ENCODE results near the gene HDAC4. TPM values are rescaled to one million over a fixed set of nuclear protein-coding genes. Genes with fewer than 3 reads are reported as not detected.

The HDAC4 gene
- total RNA-seq, 1 experiment from 2014 or later = 61.5 TPM

DNA sequence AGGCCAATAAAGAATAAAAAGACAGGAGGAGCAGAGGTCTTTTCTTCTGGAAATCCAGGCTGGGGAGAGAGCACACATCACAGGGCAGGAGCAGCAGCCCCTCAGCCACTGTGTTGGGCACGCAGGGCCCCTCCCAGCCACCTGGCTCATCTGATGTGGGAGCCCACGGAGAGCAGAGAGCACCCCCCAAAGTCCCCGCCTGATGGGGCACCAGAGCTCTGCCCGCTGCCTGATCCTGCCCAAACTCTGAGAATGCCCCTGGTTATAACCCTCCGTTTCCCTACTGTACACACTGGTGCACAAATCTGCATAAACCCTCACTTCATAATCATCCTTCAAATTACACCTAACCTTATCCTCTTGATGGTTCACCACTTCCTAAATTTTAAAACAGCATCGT is 111.3 kb downstream of the HDAC4 start:
- DNase-seq = no peak
- H3K9me3 ChIP-seq (ENCODE audit: insufficient read depth, low read depth) = no peaks in the 10 kb centered on the region
- H3K27ac ChIP-seq = no peak overlapping the region
- intact Hi-C loops (cut with micrococcal nuclease; ENCODE audit: unreplicated experiment) = no loop called here
- no peak overlapping the region for H3K4me3 ChIP-seq
- no peak overlapping the region for H3K4me2 ChIP-seq
- H4K20me1 ChIP-seq (ENCODE audit: insufficient read depth) = peaks cover 3% of the 10 kb centered on the region; the same call in 1 of the 2 replicates
- ChIA-PET POLR2A (ENCODE audit: unreplicated experiment) (no interaction called here), CTCF (no interaction called here)
- H3K79me2 ChIP-seq (ENCODE audit: low read depth) = no peaks in the 10 kb centered on the region
- TF ChIP-seq, protein P1, sequence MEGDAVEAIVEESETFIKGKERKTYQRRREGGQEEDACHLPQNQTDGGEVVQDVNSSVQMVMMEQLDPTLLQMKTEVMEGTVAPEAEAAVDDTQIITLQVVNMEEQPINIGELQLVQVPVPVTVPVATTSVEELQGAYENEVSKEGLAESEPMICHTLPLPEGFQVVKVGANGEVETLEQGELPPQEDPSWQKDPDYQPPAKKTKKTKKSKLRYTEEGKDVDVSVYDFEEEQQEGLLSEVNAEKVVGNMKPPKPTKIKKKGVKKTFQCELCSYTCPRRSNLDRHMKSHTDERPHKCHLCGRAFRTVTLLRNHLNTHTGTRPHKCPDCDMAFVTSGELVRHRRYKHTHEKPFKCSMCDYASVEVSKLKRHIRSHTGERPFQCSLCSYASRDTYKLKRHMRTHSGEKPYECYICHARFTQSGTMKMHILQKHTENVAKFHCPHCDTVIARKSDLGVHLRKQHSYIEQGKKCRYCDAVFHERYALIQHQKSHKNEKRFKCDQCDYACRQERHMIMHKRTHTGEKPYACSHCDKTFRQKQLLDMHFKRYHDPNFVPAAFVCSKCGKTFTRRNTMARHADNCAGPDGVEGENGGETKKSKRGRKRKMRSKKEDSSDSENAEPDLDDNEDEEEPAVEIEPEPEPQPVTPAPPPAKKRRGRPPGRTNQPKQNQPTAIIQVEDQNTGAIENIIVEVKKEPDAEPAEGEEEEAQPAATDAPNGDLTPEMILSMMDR (conservative IDR thresholded peaks at IDR 0.05) = no peak
- no peak for TF ChIP-seq EZH2 (IDR thresholded peaks at IDR 0.05; ENCODE audit: low read depth)
- H3K9me2 ChIP-seq (ENCODE audit: insufficient read depth) = no peaks in the 10 kb centered on the region
- H3F3A ChIP-seq (ENCODE audit: insufficient read depth, low read depth) = no peaks in the 10 kb centered on the region
- H3K36me3 ChIP-seq (ENCODE audit: low read depth) = no peaks in the 10 kb centered on the region
- BruUV-seq (replicated peaks) = no TSS peak
- no peaks in the 10 kb centered on the region for H3K4me1 ChIP-seq (replicated peaks; ENCODE audit: insufficient read depth)
- H3K27me3 ChIP-seq (ENCODE audit: insufficient read depth, low read depth) = no peaks in the 10 kb centered on the region
- H2AFZ ChIP-seq = no peak overlapping the region

DNA sequence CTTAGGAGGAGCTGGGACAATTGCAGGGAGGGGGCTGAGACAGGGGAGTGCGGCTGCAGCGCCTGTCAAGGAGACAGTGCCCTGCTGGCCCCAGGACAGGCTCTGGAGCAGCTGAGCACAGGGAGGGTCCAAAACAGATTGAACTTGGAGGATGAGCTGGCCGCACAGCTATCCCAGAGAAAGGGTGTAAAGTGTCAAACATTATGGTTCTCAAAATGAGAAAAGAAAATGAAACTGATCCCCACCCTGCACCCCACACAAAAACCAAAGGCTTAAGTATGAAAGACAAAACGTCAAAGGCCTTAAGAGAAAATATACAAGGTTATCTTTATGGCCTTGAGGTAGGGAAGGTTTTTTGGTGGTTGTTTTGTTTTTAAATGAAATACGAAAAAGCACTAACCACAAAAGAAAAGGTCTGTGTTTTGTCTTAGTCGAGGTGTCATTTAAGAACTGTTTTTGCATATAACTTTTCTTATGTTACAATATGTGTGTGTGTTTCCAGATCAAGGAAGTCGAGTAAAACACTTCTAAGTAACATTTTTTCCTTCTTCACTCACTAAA is 111.8 kb downstream of the HDAC4 start:
- no TSS peak for BruUV-seq (replicated peaks)
- H4K20me1 ChIP-seq (ENCODE audit: insufficient read depth) = no peaks in the 10 kb centered on the region

DNA sequence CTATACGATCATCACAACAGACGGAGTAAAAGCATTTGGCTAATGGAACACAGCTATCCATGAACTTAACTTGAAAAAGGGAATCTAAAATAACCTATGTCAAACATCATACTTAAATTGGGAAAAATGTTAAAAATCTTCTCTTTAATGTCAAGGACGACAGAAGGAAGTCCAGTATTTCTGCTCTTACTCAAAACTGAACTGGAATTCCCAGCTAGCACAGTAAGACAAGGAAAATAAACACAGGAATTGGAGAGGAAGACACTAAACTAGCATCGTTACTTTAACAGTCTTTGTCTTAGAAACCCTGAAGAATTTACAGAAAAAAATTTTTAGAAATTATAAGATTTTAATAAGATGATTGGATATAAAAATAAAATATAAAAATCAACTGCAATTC is 112.6 kb downstream of the HDAC4 start:
- no peaks in the 10 kb centered on the region for H3K36me3 ChIP-seq (ENCODE audit: low read depth)
- no peak overlapping the region for H3K4me3 ChIP-seq
- no peaks in the 10 kb centered on the region for H3K27me3 ChIP-seq (ENCODE audit: insufficient read depth, low read depth)
- H3F3A ChIP-seq (ENCODE audit: insufficient read depth, low read depth) = no peaks in the 10 kb centered on the region
- H4K20me1 ChIP-seq (ENCODE audit: insufficient read depth) = no peaks in the 10 kb centered on the region
- no peak overlapping the region for H2AFZ ChIP-seq
- H3K4me2 ChIP-seq = no peak overlapping the region
- intact Hi-C loops (cut with micrococcal nuclease; ENCODE audit: unreplicated experiment) = no loop called here
- H3K79me2 ChIP-seq (ENCODE audit: low read depth) = no peaks in the 10 kb centered on the region
- no peak overlapping the region for H3K27ac ChIP-seq
- CTCF ChIA-PET = no interaction called here
- DNase-seq = no peak
- TF ChIP-seq EZH2 (IDR thresholded peaks at IDR 0.05; ENCODE audit: low read depth) = no peak
- TF ChIP-seq, protein P1 (conservative IDR thresholded peaks at IDR 0.05) = no peak
- no peaks in the 10 kb centered on the region for H3K9me3 ChIP-seq (ENCODE audit: insufficient read depth, low read depth)
- POLR2A ChIA-PET (ENCODE audit: unreplicated experiment) = no interaction called here
- H3K9me2 ChIP-seq (ENCODE audit: insufficient read depth) = no peaks in the 10 kb centered on the region
- BruUV-seq (replicated peaks) = no TSS peak
- no peaks in the 10 kb centered on the region for H3K4me1 ChIP-seq (replicated peaks; ENCODE audit: insufficient read depth)

More for the DNA sequence above, 111.8 kb downstream of the HDAC4 start:
- no peaks in the 10 kb centered on the region for H3K4me1 ChIP-seq (replicated peaks; ENCODE audit: insufficient read depth)
- no peaks in the 10 kb centered on the region for H3F3A ChIP-seq (ENCODE audit: insufficient read depth, low read depth)
- no peaks in the 10 kb centered on the region for H3K27me3 ChIP-seq (ENCODE audit: insufficient read depth, low read depth)
- no peak for DNase-seq
- H2AFZ ChIP-seq = no peak overlapping the region
- no peaks in the 10 kb centered on the region for H3K36me3 ChIP-seq (ENCODE audit: low read depth)
- intact Hi-C loops (cut with micrococcal nuclease; ENCODE audit: unreplicated experiment) = no loop called here
- no peaks in the 10 kb centered on the region for H3K79me2 ChIP-seq (ENCODE audit: low read depth)
- no peak overlapping the region for H3K27ac ChIP-seq
- ChIA-PET POLR2A (ENCODE audit: unreplicated experiment) (no interaction called here), CTCF (no interaction called here)
- H3K9me3 ChIP-seq (ENCODE audit: insufficient read depth, low read depth) = no peaks in the 10 kb centered on the region
- H3K4me2 ChIP-seq = no peak overlapping the region
- TF ChIP-seq, protein P1 (conservative IDR thresholded peaks at IDR 0.05) = no peak
- no peak for TF ChIP-seq EZH2 (IDR thresholded peaks at IDR 0.05; ENCODE audit: low read depth)
- H3K4me3 ChIP-seq = no peak overlapping the region
- H3K9me2 ChIP-seq (ENCODE audit: insufficient read depth) = no peaks in the 10 kb centered on the region
